Loucy (cell line): ENCODE data around the gene TEX14.

Experiments
- CTCF ChIP-seq: fragments of 200-600 bp; sonication (generic); conservative IDR thresholded peaks from 2 replicates; pipeline ENCODE4 v1.5.1; 2014; ENCODE audit warnings: mild to moderate bottlenecking, antibody characterized with exemption, low read length
- EZH2phosphoT487 ChIP-seq: fragments of 200-600 bp; IDR thresholded peaks from 2 replicates; pipeline ENCODE4 v1.6.1; 2018; ENCODE audit warnings: antibody characterized with exemption, mild to moderate bottlenecking, moderate library complexity, borderline replicate concordance

GRCh38 chr17:58569196-58569595 lies 122.6 kb downstream of the TEX14 start:
- no peak for TF ChIP-seq CTCF
- TF ChIP-seq EZH2phosphoT487: no peak
